ENCODE results near the gene PIAS2.
"Not testable (repeated sequence)": the region's sequence is repeated elsewhere in the genome, so short reads cannot be mapped to it uniquely, and the experiment has no call there.

PIAS2 gene

GRCh38 chr18:46903406-46903805, 13.9 kb downstream of the PIAS2 start:
- DNase-seq = no peak

- DNase-seq = no peak
These were observed 17.9 kb downstream of the PIAS2 start for GRCh38 chr18:46899274-46899948.

GRCh38 chr18:46894124-46894523, 23.2 kb downstream of the PIAS2 start:
- DNase-seq = no peak

DNA sequence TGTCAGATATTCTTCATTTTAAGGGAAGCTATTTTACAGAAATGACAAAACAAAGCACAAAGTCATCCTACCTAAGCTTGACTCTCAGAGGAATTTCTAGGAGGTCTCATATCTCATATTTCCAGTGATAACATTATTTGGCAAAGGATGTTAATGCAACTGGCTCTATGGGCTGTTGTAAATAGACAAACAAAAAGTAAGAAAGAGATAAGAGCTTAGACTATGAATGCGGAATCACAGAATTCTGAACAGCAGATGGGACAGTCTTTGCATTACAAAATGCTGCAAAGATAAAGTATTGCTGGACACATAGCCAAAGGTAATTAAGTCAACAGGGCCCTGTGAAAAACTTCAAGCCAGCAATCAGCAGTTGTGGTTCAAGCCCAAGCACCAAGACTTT, 23.9 kb downstream of the PIAS2 start:
- no peak for DNase-seq

GRCh38 chr18:46892842-46893241, 24.5 kb downstream of the PIAS2 start:
- DNase-seq = no peak

GRCh38 chr18:46891742-46892214, 25.5 kb downstream of the PIAS2 start:
- no peak for DNase-seq

DNA sequence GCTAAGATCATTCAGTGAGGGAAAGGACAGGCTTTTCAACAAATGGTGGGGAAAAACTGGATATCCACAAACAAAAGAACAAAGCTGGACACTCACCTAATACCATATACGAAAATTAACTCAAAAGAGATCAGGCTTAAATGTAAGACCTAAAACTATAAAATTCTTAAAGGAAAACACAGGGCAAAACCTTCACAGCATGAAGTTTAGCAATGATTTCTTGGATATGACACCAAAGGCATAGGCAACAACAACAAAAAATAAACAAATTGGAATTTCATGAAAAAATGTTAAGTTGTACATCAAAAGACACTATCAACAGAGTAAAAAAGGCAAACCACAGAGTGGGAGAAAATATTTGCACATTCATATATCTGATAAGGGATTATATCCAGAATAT, 28.3 kb downstream of the PIAS2 start:
- DNase-seq = no peak

GRCh38 chr18:46886893-46887292, 30.4 kb downstream of the PIAS2 start:
- no peak for DNase-seq

- DNase-seq = no peak
These were observed 34.1 kb downstream of the PIAS2 start for GRCh38 chr18:46883180-46883579.

- DNase-seq = no peak
These were observed 39.8 kb downstream of the PIAS2 start for GRCh38 chr18:46877329-46877987.

- DNase-seq = no peak
These were observed 49.0 kb downstream of the PIAS2 start for GRCh38 chr18:46868169-46868921.

GRCh38 chr18:46867367-46868143, 49.8 kb downstream of the PIAS2 start:
- DNase-seq = no peak

- DNase-seq = no peak
These were observed 50.8 kb downstream of the PIAS2 start for GRCh38 chr18:46866523-46866922.

GRCh38 chr18:46865245-46865644, 52.1 kb downstream of the PIAS2 start:
- not testable (repeated sequence) for DNase-seq

- DNase-seq = no peak
These were observed 57.5 kb downstream of the PIAS2 start for GRCh38 chr18:46859855-46860254.

DNA sequence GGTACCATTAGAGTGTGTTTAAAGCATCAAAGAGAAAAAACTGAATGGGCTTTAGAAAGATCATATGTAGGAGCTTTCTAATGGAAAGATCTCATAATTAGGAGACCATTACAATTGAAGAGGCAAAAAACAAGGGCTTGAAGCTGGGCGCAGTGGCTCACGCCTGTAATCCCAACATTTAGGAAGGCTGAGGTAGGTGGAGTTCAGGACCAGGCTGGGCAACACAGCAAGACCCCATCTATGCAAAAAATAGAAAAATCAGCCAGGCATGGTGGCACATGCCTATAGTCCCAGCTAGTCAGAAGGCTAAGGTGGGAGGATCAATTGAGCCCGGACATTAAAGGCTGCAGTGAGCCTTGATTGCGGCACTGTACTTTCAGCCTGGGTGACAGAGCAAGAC, 59.0 kb downstream of the PIAS2 start:
- DNase-seq = no peak

GRCh38 chr18:46856973-46857372, 60.3 kb downstream of the PIAS2 start:
- DNase-seq = peak; percentile 8

- no peak for DNase-seq
These were observed 68.3 kb downstream of the PIAS2 start for GRCh38 chr18:46849007-46849406.

- DNase-seq = no peak
These were observed 73.9 kb downstream of the PIAS2 start for GRCh38 chr18:46843372-46843771.

GRCh38 chr18:46842583-46842982, 74.7 kb downstream of the PIAS2 start:
- no peak for DNase-seq

GRCh38 chr18:46833899-46834298, 83.4 kb downstream of the PIAS2 start:
- no peak for DNase-seq

DNA sequence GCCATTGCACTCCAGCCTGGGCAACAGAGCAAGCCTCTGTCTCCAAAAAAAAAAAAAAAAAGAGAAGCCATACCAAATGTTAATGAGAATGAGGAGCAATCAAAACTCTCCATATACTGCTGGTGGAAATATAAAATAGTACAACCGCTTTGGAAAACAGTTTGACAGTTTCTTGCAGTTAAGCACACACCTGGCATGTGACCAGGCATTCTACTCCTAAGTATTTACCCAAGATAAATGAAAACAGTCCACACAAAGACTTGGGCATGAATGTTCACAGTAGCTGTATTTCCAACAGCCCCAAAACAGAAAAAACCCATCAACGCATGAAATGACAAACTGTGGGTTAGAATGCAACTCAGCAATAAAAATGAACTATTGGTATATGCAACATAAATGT, 84.5 kb downstream of the PIAS2 start:
- DNase-seq = no peak

DNA sequence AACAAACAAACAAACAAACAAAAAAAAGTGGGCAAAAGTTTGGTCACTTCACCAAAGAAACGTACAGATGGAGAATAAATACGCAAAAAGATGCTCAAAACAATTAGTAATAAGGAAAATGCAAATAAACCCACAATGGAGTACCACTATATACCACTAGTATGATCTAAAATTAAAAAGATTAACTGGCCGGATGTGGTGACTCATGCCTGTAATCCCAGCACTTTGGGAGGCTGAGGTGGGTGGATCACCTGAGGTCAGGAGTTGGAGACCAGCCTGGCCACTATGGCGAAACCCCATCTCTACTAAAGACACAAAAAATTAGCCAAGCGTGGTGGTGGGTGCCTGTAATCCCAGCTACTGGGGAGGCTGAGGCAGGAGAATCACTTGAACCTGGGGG, 84.9 kb downstream of the PIAS2 start:
- DNase-seq = not testable (repeated sequence)
